ENCODE results near the gene KDM4B. TPM values are rescaled to one million over a fixed set of nuclear protein-coding genes. Genes with fewer than 3 reads are reported as not detected.
"Not testable (repeated sequence)": the region's sequence is repeated elsewhere in the genome, so short reads cannot be mapped to it uniquely, and the experiment has no call there.

The KDM4B gene
- total RNA-seq, 1 donor from 2014 or later = 27.6 TPM

- DNase-seq (ENCODE audit: low spot score); intact Hi-C loops (cut with DNase I): not testable (repeated sequence)
Measured at GRCh38 chr19:5195587-5195986, 226.7 kb downstream of the KDM4B start.

GRCh38 chr19:5196832-5197231 is 227.9 kb downstream of the KDM4B start:
- intact Hi-C loops (cut with DNase I) = no loop called here
- DNase-seq (ENCODE audit: low spot score) = no peak

- DNase-seq (ENCODE audit: low spot score) = no peak
- intact Hi-C loops (cut with DNase I) = no loop called here
Measured at GRCh38 chr19:5200844-5201243, 231.9 kb downstream of the KDM4B start.

- DNase-seq (ENCODE audit: low spot score) = no peak
- intact Hi-C loops (cut with DNase I) = no loop called here
Measured at GRCh38 chr19:5202553-5202952, 233.6 kb downstream of the KDM4B start.

Small RNA genes lying within 50 kb of the gene (microRNA-seq; reads per million reads assigned to microRNA genes)
- not detected for gene MIR4747

Other genes with a start within 250 kb of the KDM4B start
- 39.0 TPM for gene DPP9, start 245.3 kb upstream of the KDM4B start, total RNA-seq
- gene FEM1A, start 177.4 kb upstream of the KDM4B start, total RNA-seq = 33.2 TPM
- 6.3 TPM for gene TICAM1, start 137.4 kb upstream of the KDM4B start, total RNA-seq
- 21.7 TPM for gene PLIN3, start 101.4 kb upstream of the KDM4B start, total RNA-seq
- gene ARRDC5, start 66.2 kb upstream of the KDM4B start, total RNA-seq = not detected
- 1.00 TPM for gene UHRF1, start 59.6 kb upstream of the KDM4B start, total RNA-seq

All from cardiac septum (tissue), 1 donor.